H9 (cell line): ENCODE measurements around the gene BTRC. TPM values are rescaled to one million over a fixed set of nuclear protein-coding genes. Genes with fewer than 3 reads are reported as not detected.
A peak's percentile ranks its signal among the peaks of the same experiment; 100 is the strongest.

Experiments used
- DNase-seq: peaks from one replicate; pipeline ENCODE4 v3.0.0-alpha.2; 2017
- H2AFZ ChIP-seq: one replicate; pipeline ENCODE4 v1.6.1; 2013; ENCODE audit warnings: mild to moderate bottlenecking, low read length, control low read depth, moderate library complexity
- H2AK5ac ChIP-seq: 2 replicates; pipeline ENCODE4 v1.6.1; 2013; ENCODE audit warnings: low read length, control low read depth, mixed read lengths; ENCODE audit not compliant: insufficient read length
- H2BK120ac ChIP-seq: one replicate; pipeline ENCODE4 v1.6.1; 2013; ENCODE audit warnings: low read depth, mild to moderate bottlenecking, low read length, control low read depth, inconsistent platforms; ENCODE audit not compliant: poor library complexity, severe bottlenecking
- H2BK12ac ChIP-seq: 2 replicates; pipeline ENCODE4 v1.6.1; 2013; ENCODE audit warnings: low read length, control low read depth, mixed read lengths, low read depth; ENCODE audit not compliant: insufficient read length
- H2BK15ac ChIP-seq: 2 replicates; pipeline ENCODE4 v1.6.1; 2013; ENCODE audit warnings: low read depth, low read length, control low read depth
- H2BK20ac ChIP-seq: one replicate; pipeline ENCODE4 v1.6.1; 2013; ENCODE audit warnings: low read depth, mild to moderate bottlenecking, low read length, control low read depth, inconsistent platforms; ENCODE audit not compliant: poor library complexity, severe bottlenecking
- H2BK5ac ChIP-seq: 2 replicates; pipeline ENCODE4 v1.6.1; 2013; ENCODE audit warnings: low read length, control low read depth, mixed read lengths; ENCODE audit not compliant: insufficient read length
- H3K14ac ChIP-seq: 2 replicates; pipeline ENCODE4 v1.6.1; 2013; ENCODE audit warnings: low read length, control low read depth; ENCODE audit not compliant: insufficient read depth
- H3K18ac ChIP-seq: 2 replicates; pipeline ENCODE4 v1.6.1; 2013; ENCODE audit warnings: low read depth, mild to moderate bottlenecking, mixed read lengths, low read length, control low read depth; ENCODE audit not compliant: insufficient read length
- H3K23ac ChIP-seq: 2 replicates; pipeline ENCODE4 v1.6.1; 2013; ENCODE audit warnings: low read length, control low read depth, mixed read lengths, low read depth; ENCODE audit not compliant: insufficient read length
- H3K23me2 ChIP-seq: 2 replicates; pipeline ENCODE4 v1.6.1; 2013; ENCODE audit warnings: low read depth, mild to moderate bottlenecking, mixed read lengths, low read length, control low read depth; ENCODE audit not compliant: insufficient read length, poor library complexity, severe bottlenecking
- H3K27ac ChIP-seq: 2 replicates; pipeline ENCODE4 v1.5.1; 2013; ENCODE audit warnings: low read length, control low read depth, mixed read lengths, low read depth; ENCODE audit not compliant: insufficient read length
- H3K27me3 ChIP-seq: 2 replicates; pipeline ENCODE4 v1.6.1; 2013; ENCODE audit warnings: low read length, control low read depth, inconsistent platforms; ENCODE audit not compliant: insufficient read depth
- H3K4ac ChIP-seq: 2 replicates; pipeline ENCODE4 v1.6.1; 2013; ENCODE audit warnings: low read depth, mild to moderate bottlenecking, control low read depth, inconsistent platforms, low read length, moderate library complexity
- H3K4me1 ChIP-seq: 2 replicates; pipeline ENCODE4 v1.6.1; 2013; ENCODE audit warnings: low read length, control low read depth, inconsistent platforms; ENCODE audit not compliant: insufficient read depth
- H3K4me2 ChIP-seq: 2 replicates; pipeline ENCODE4 v1.6.1; 2013; ENCODE audit warnings: low read length, control low read depth, mixed read lengths; ENCODE audit not compliant: insufficient read length, insufficient read depth
- H3K56ac ChIP-seq: 2 replicates; pipeline ENCODE4 v1.6.1; 2013; ENCODE audit warnings: low read depth, mild to moderate bottlenecking, mixed read lengths, low read length, control low read depth; ENCODE audit not compliant: insufficient read length
- H3K79me1 ChIP-seq: 2 replicates; pipeline ENCODE4 v1.6.1; 2013; ENCODE audit warnings: low read depth, mild to moderate bottlenecking, moderate library complexity, low read length, control low read depth, inconsistent platforms; ENCODE audit not compliant: insufficient read depth, poor library complexity, severe bottlenecking
- H3K79me2 ChIP-seq: 2 replicates; pipeline ENCODE4 v1.6.1; 2013; ENCODE audit warnings: low read length, control low read depth, inconsistent platforms; ENCODE audit not compliant: insufficient read depth
- H3K9ac ChIP-seq: 2 replicates; pipeline ENCODE4 v1.6.1; 2013; ENCODE audit warnings: low read length, control low read depth, mixed read lengths; ENCODE audit not compliant: insufficient read length; ENCODE audit errors: extremely low read depth
- H3K9me3 ChIP-seq: one replicate; pipeline ENCODE4 v1.6.1; 2013; ENCODE audit warnings: low read depth, low read length, inconsistent platforms; ENCODE audit not compliant: control insufficient read depth
- H3T11ph ChIP-seq: one replicate; pipeline ENCODE4 v1.6.1; 2013; ENCODE audit warnings: mild to moderate bottlenecking, low read length, control low read depth, inconsistent platforms
- H4K20me1 ChIP-seq: one replicate; pipeline ENCODE4 v1.6.1; 2013; ENCODE audit not compliant: control insufficient read depth, insufficient read length, insufficient read depth
- H4K5ac ChIP-seq: 2 replicates; pipeline ENCODE4 v1.6.1; 2013; ENCODE audit warnings: low read depth, mild to moderate bottlenecking, mixed read lengths, low read length, control low read depth; ENCODE audit not compliant: insufficient read length
- H4K8ac ChIP-seq: replicated peaks from 2 replicates; pipeline ENCODE4 v1.6.1; 2013; ENCODE audit warnings: low read length, control low read depth, mixed read lengths, low read depth; ENCODE audit not compliant: insufficient read length
- H4K91ac ChIP-seq: 2 replicates; pipeline ENCODE4 v1.6.1; 2013; ENCODE audit warnings: low read depth, mild to moderate bottlenecking, moderate library complexity, mixed read lengths, low read length, control low read depth; ENCODE audit not compliant: insufficient read length
- H3K27ac Mint-ChIP-seq, 3 experiments: 2 replicates in 2 of 3; 3 replicates in 1 of 3; pipeline ENCODE4 v1.8.0; 2020 to 2021; ENCODE audit warnings: mixed read lengths in 3 of 3, mild to moderate bottlenecking in 1 of 3, moderate library complexity in 1 of 3
- H3K27me3 Mint-ChIP-seq: 2 replicates; pipeline ENCODE4 v1.8.0; 2021; ENCODE audit warnings: low read depth, mild to moderate bottlenecking, moderate library complexity, mixed read lengths
- H3K36me3 Mint-ChIP-seq, 3 experiments: 2 replicates in 2 of 3; 3 replicates in 1 of 3; pipeline ENCODE4 v1.8.0; 2020 to 2021; ENCODE audit warnings: low read depth in 3 of 3, mixed read lengths in 3 of 3; ENCODE audit not compliant: insufficient read depth in 1 of 3
- H3K4me1 Mint-ChIP-seq, 2 experiments: 2 replicates each; pipeline ENCODE4 v1.8.0; 2020; ENCODE audit warnings: mixed read lengths in 2 of 2
- H3K4me3 Mint-ChIP-seq, 2 experiments: 2 replicates in 1 of 2; 3 replicates in 1 of 2; pipeline ENCODE4 v1.8.0; 2020 to 2021; ENCODE audit warnings: mild to moderate bottlenecking in 2 of 2, mixed read lengths in 2 of 2, moderate library complexity in 1 of 2
- H3K9me3 Mint-ChIP-seq, 2 experiments: 2 replicates in 1 of 2; 3 replicates in 1 of 2; pipeline ENCODE4 v1.8.0; 2020; ENCODE audit warnings: mild to moderate bottlenecking in 2 of 2, mixed read lengths in 2 of 2, moderate library complexity in 1 of 2
- WGBS: extraction: QIAGEN DNeasy Blood & Tissue Kit; methylation state at CpG from one replicate; pipeline ENCODE4 v1.1.7; 2013; ENCODE audit warnings: missing lambda C conversion rate, low lambda C conversion rate, mixed read lengths; ENCODE audit not compliant: insufficient read length; ENCODE audit errors: extremely low coverage; 5-methylcytosine and 5-hydroxymethylcytosine counted together
- total RNA-seq: library from RNA; stranded (reverse); gene quantifications from 2 replicates; pipeline ENCODE4 v1.2.1, GENCODE V29; 2021
- TF ChIP-seq, protein P1 (sequence below): fragments of 200-600 bp; sonication (generic); conservative IDR thresholded peaks from 3 replicates; pipeline ENCODE4 v1.8.0; 2021; ENCODE audit warnings: antibody characterized with exemption, mild to moderate bottlenecking

BTRC gene
- total RNA-seq, 1 experiment from 2014 or later: 24.2 TPM

DNA sequence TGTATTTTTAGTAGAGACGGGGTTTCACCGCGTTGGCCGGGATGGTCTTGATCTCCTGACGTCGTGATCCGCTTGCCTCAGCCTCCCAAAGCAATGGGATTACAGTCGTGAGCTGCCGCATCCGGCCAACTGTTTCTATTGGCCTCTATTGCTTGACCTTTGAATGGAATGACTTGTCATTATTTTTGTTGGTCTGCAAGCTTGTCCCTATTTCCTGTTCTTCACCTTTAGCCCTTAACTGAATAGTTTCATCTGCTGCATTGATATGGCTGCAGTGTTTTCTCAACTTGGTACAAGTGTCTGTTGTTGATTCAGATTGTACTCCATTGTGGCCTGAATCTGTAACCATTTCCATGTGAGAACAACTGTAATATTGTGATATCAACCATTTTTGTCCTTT is 128.6 kb downstream of the BTRC start:
- Histone ChIP-seq H2AFZ (no peak overlapping the region), H3K9me3 (no peaks in the 10 kb centered on the region), H2BK120ac (no peak overlapping the region), H2BK15ac (no peak overlapping the region), H3K23ac (no peak overlapping the region), H3K9ac (no peak overlapping the region), H3K27ac (no peak overlapping the region), H3K27me3 (no peaks in the 10 kb centered on the region), H3K4me1 (peaks cover 4% of the 10 kb centered on the region; the same call in 1 of the 2 replicates), H3K18ac (no peak overlapping the region), H3K14ac (no peak overlapping the region), H4K8ac (no peak overlapping the region), H3K79me2 (no peaks in the 10 kb centered on the region), H3K4ac (no peak overlapping the region), H4K5ac (no peak overlapping the region), H3T11ph (no peak overlapping the region), H2BK12ac (no peak overlapping the region), H4K91ac (no peak overlapping the region), H3K4me2 (no peak overlapping the region), H2AK5ac (no peak overlapping the region), H3K56ac (no peak overlapping the region), H2BK5ac (no peak overlapping the region), H2BK20ac (no peak overlapping the region), H4K20me1 (no peaks in the 10 kb centered on the region), H3K79me1 (no peaks in the 10 kb centered on the region), H3K23me2 (no peaks in the 10 kb centered on the region)
- no peak for DNase-seq
- Mint-ChIP-seq H3K36me3 (no peaks in the 10 kb centered on the region; a peak in 1 of 7 replicates), H3K4me1 (peaks cover 21 to 23% of the 10 kb centered on the region in 2 experiments), H3K27me3 (no peaks in the 10 kb centered on the region), H3K4me3 (no peak overlapping the region), H3K27ac (peak overlapping the region in 1 of 3 experiments; percentile 7; a peak in 1 of 7 replicates), H3K9me3 (no peaks in the 10 kb centered on the region)
- no CpG with 5 or more reads among the region's 10 CpGs for WGBS
- TF ChIP-seq, protein P1, sequence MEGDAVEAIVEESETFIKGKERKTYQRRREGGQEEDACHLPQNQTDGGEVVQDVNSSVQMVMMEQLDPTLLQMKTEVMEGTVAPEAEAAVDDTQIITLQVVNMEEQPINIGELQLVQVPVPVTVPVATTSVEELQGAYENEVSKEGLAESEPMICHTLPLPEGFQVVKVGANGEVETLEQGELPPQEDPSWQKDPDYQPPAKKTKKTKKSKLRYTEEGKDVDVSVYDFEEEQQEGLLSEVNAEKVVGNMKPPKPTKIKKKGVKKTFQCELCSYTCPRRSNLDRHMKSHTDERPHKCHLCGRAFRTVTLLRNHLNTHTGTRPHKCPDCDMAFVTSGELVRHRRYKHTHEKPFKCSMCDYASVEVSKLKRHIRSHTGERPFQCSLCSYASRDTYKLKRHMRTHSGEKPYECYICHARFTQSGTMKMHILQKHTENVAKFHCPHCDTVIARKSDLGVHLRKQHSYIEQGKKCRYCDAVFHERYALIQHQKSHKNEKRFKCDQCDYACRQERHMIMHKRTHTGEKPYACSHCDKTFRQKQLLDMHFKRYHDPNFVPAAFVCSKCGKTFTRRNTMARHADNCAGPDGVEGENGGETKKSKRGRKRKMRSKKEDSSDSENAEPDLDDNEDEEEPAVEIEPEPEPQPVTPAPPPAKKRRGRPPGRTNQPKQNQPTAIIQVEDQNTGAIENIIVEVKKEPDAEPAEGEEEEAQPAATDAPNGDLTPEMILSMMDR: no peak
